ENCODE measurements around the gene MTUS2.

DNA sequence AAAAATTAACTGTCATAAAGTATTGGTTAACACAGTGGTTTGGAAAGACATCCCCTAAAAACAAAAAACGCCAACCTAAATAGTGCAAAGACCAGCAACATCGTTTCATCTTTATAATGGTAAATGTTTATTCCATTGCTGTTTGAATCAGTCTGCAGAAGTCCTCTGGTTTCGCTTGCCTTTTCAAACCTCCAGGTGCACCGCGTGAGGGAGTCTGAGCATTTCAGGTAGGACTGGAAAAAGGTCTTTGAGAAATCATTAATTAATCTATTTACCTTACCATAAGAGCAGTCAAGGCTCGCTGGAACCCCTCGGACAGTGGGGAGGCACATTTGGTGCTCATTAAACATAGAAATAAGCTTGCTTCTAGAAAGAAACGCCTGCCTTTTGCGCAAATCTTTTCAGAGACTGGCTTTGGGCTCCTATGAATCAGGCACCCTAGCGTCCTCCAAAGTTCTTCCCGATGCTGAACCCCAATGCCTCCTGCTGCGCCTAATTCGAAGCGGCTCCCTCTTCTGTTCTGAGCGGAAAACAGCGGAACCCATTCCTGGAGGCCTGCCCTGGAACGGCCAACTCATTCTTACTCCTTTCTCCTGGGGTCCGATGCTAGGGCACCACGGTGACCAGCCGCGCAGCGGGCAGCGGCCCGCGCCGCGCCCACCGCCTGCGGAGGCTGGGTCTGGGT, 951 bp upstream of the MTUS2 start:
- TF ChIP-seq CTCF (IDR thresholded peaks at IDR 0.05): no peak
- TF ChIP-seq POLR2A (IDR thresholded peaks at IDR 0.05): no peak
- no peak for TF ChIP-seq POLR2AphosphoS5 (IDR thresholded peaks at IDR 0.05)
